Activated CD8-positive, alpha-beta T cell treated with anti-CD3 and anti-CD28 coated beads, Interleukin-2, amount 10 ng/mL, durations not matched to agents 7 days and 5 days (primary cell): Measurements from ENCODE around the gene RARS2. TPM values are rescaled to one million over a fixed set of nuclear protein-coding genes. Genes with fewer than 3 reads are reported as not detected.
A peak's percentile ranks its signal among the peaks of the same experiment; 100 is the strongest.

Experiments
- ATAC-seq: fragments of 150-1000 bp; cut with Tn5 transposase; one replicate; pipeline ENCODE4 v1.10.0; 2021; ENCODE audit warnings: moderate library complexity
- CTCF ChIA-PET: fragments of 350-600 bp; sonication (Branson Sonifier 250); formaldehyde crosslinking; loops from one replicate; lab custom pipeline; 2021; ENCODE audit warnings: antibody characterized with exemption; lab: Charles Lee
- POLR2A ChIA-PET: fragments of 350-600 bp; sonication (Branson Sonifier 250); formaldehyde crosslinking; loops from one replicate; lab custom pipeline; 2021; ENCODE audit warnings: antibody characterized with exemption; lab: Charles Lee
- DNase-seq: peaks from one replicate; pipeline ENCODE4 v3.0.0-alpha.2; 2020
- H3K27ac Mint-ChIP-seq: one replicate; pipeline ENCODE4 v1.8.0; 2021; ENCODE audit warnings: mild to moderate bottlenecking, mixed read lengths
- H3K27me3 Mint-ChIP-seq: one replicate; pipeline ENCODE4 v1.8.0; 2021; ENCODE audit warnings: low read depth, mixed read lengths
- H3K36me3 Mint-ChIP-seq: one replicate; pipeline ENCODE4 v1.8.0; 2021; ENCODE audit warnings: low read depth, mixed read lengths
- H3K4me1 Mint-ChIP-seq: one replicate; pipeline ENCODE4 v1.8.0; 2021; ENCODE audit warnings: low read depth, mixed read lengths
- H3K4me3 Mint-ChIP-seq: one replicate; pipeline ENCODE4 v1.8.0; 2021; ENCODE audit warnings: mild to moderate bottlenecking, mixed read lengths
- H3K9me3 Mint-ChIP-seq: one replicate; pipeline ENCODE4 v1.8.0; 2022; ENCODE audit warnings: mixed read lengths; ENCODE audit not compliant: insufficient read depth
- total RNA-seq, 2 experiments: library from RNA; stranded (reverse); gene quantifications; one replicate each; pipeline ENCODE4 v1.2.3, GENCODE V29; 2021

Gene RARS2, protein sequence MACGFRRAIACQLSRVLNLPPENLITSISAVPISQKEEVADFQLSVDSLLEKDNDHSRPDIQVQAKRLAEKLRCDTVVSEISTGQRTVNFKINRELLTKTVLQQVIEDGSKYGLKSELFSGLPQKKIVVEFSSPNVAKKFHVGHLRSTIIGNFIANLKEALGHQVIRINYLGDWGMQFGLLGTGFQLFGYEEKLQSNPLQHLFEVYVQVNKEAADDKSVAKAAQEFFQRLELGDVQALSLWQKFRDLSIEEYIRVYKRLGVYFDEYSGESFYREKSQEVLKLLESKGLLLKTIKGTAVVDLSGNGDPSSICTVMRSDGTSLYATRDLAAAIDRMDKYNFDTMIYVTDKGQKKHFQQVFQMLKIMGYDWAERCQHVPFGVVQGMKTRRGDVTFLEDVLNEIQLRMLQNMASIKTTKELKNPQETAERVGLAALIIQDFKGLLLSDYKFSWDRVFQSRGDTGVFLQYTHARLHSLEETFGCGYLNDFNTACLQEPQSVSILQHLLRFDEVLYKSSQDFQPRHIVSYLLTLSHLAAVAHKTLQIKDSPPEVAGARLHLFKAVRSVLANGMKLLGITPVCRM
- total RNA-seq, result 10 to 100 TPM; 20.6 to 21.4 TPM

DNA sequence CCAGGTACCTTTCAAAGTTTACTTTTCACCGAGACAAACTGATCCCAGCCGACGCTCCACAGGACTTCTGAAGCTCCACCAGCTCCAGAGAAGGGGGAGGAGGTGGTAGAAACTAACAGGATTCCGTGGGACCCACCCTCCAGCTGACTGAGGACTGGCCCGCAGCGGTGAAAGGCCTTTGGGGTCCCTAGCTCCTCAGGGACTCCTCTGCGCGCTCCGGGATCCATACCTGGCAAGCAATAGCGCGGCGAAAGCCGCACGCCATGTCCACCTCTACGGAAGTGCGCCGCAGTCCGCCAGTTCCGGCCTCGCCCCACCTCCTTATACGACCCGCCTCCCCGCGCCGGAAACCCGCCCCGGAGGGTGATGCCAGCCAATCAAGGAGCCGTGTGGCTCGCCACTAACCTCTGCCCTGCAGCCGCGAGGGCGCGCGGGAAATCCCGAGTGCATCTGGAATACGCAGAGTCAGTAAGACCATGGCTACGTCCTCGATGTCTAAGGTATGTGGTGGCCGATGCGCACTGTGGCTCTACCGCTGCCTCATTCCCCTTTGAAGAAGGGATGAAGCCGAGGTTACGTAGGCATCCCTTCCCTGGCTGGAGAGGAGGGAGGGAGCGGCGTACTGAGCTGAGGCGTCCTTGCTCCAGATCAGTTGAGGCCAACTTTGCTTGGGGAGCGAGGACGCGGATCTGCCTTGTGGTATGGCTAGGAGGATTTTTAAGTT lies at the start of gene RARS2, which contains the start of gene ORC3:
Gene RARS2 (minus strand): TSS at position 295 of the 724 bp plus-strand sequence. CDS start 30 bp downstream, at position 265.
Gene ORC3 (plus strand): TSS at position 443 of the 724 bp plus-strand sequence. CDS start 34 bp downstream, at position 477.
- ATAC-seq (peak; percentile 99), DNase-seq (peak; percentile 95)
- no peaks in the 10 kb centered on the region for H3K27me3 Mint-ChIP-seq
- ChIA-PET CTCF (interaction anchor here (0.7 to 1.1 kb wide), 3 partner anchors 8 to 112 kb away, joined by 3 to 4 read pairs (median 3); partner anchors contain the start of gene AKIRIN2), POLR2A (interaction anchor here (0.6 to 3.0 kb wide), 12 partner anchors 9 to 1947 kb away, joined by 3 to 17 read pairs (median 4); partner anchors contain the start of genes AKIRIN2, SLC35A1 and SYNCRIP)
- H3K9me3 Mint-ChIP-seq, result no peaks in the 10 kb centered on the region
- peaks cover 41% of the 10 kb centered on the region for H3K4me1 Mint-ChIP-seq
- peak within 1 kb of the TSS; percentile 85 for H3K27ac Mint-ChIP-seq
- H3K4me3 Mint-ChIP-seq, result peak within 1 kb of the TSS; percentile 83
- H3K36me3 Mint-ChIP-seq, result peaks cover 29% of the 10 kb centered on the region

DNA sequence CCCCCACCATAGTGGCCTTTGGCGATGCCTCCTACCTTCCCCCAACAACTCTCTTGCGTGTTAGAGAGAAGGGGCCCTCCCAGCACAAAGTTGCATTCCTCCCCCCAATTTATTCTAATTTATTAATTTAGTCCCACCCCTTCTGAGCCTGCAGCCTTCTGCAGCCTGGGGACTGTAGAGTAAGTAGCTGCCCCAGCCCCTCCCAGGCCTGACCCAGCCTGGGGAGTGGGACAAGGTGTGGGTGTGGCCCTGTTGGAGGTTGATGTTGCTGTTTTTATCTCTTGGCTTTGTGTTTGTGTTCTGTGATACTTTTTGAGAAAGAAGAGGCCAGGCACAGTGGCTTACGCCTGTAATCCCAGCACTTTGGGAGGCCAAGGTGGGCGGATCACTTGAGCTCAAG lies 49.6 kb upstream of the RARS2 start:
- ChIA-PET CTCF (no interaction called here), POLR2A (no interaction called here)
- H3K27me3 Mint-ChIP-seq, result no peaks in the 10 kb centered on the region
- H3K9me3 Mint-ChIP-seq, result no peaks in the 10 kb centered on the region
- H3K4me3 Mint-ChIP-seq, result no peak overlapping the region
- H3K4me1 Mint-ChIP-seq, result peaks cover 9% of the 10 kb centered on the region
- no peak for DNase-seq
- no peak for ATAC-seq
- H3K36me3 Mint-ChIP-seq, result peaks cover 22% of the 10 kb centered on the region
- H3K27ac Mint-ChIP-seq, result no peak overlapping the region

DNA sequence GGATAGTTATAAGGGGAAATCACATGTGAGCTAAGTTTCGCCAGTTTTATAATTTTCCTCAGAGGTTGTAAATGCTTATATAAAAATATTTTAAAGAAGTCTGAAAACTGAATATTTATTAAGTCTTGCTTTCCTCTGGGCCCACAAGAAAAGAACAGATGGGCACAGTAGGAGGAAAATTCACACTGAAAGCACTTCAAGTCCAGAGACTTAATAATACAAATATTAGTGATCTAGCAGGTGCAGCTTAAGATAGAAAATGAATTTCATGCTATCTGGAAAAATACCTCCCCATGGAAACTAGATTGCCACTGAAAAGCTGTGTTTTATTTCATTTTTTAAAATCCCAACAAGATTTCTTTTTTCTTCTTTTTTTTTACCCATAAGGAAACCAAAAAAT lies 47.3 kb upstream of the RARS2 start:
- Mint-ChIP-seq H3K4me1 (peaks cover 9% of the 10 kb centered on the region), H3K36me3 (peaks cover 27% of the 10 kb centered on the region), H3K4me3 (no peak overlapping the region), H3K9me3 (no peaks in the 10 kb centered on the region), H3K27ac (no peak overlapping the region), H3K27me3 (no peaks in the 10 kb centered on the region)
- CTCF ChIA-PET, result no interaction called here
- ATAC-seq (no peak), DNase-seq (no peak)
- POLR2A ChIA-PET, result no interaction called here

DNA sequence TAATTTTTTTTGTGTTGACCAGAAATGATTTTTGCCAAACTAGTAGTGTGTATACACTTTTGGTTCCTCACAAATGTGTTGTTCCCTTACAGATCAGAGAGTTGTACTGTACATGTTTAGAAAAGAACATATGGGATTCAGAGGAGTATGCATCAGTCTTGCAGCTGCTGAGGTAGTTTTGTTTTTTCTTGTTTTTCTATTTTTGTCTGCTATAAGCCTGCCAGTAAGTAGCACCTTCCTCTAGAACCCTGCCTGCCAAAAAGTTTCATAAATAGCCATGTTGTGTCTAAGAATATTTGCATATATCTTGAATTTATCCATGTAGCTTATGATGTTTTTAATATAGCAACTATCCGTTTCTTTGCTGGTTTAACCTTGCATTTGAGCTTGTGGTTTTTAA lies 46.5 kb upstream of the RARS2 start:
- Mint-ChIP-seq H3K4me1 (peaks cover 8% of the 10 kb centered on the region), H3K27ac (no peak overlapping the region), H3K4me3 (no peak overlapping the region), H3K27me3 (no peaks in the 10 kb centered on the region), H3K9me3 (no peaks in the 10 kb centered on the region), H3K36me3 (peaks cover 26% of the 10 kb centered on the region)
- POLR2A ChIA-PET, result interaction anchor here (0.6 kb wide), 1 partner anchor 142 kb away, joined by 3 read pairs; no protein-coding TSS in a partner anchor
- ATAC-seq (no peak), DNase-seq (no peak)
- CTCF ChIA-PET, result no interaction called here

DNA sequence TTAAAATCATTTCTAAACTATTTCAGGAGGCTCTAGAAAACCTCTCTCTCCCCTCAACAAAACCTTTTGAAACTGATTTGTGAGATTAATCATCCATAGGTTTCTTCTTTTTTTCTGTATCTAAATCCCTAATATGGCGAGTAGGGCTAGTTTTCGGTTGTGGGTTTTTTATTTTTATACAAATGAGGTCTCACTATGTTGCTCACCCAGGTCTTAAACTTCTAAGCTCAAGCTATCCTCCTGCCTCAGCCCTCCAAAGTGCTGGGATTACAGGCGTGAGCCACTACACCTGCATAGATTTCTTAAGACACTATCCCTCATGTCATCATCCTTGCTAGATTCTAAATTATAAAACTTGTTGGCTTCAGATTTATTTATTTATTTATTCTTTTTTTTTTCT lies 44.1 kb upstream of the RARS2 start:
- DNase-seq (no peak), ATAC-seq (no peak)
- ChIA-PET CTCF (no interaction called here), POLR2A (no interaction called here)
- peaks cover 23% of the 10 kb centered on the region for H3K36me3 Mint-ChIP-seq
- H3K27ac Mint-ChIP-seq, result no peak overlapping the region
- no peaks in the 10 kb centered on the region for H3K4me1 Mint-ChIP-seq
- no peak overlapping the region for H3K4me3 Mint-ChIP-seq
- H3K9me3 Mint-ChIP-seq, result no peaks in the 10 kb centered on the region
- H3K27me3 Mint-ChIP-seq, result no peaks in the 10 kb centered on the region

DNA sequence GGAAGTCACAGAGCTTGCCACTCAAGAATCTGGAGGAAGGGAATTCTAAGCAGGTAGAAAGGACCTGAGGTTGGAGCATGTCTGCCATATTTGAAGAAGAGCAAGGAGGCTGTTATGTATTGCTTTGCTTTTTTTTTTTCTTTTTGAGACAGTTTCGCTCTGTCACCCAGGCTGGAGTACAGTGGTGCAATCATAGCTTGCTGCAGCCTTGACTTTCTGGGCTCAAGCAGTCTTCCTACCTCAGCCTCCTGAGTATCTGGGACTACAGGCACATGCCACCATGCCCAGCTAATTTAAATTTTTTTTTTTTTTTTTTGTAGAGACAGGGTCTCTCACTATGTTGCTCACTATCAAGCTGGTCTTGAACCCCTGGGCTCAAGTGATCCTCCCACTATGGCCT lies 41.0 kb upstream of the RARS2 start:
- Mint-ChIP-seq H3K4me3 (no peak overlapping the region), H3K4me1 (no peaks in the 10 kb centered on the region), H3K9me3 (no peaks in the 10 kb centered on the region), H3K36me3 (peaks cover 16% of the 10 kb centered on the region), H3K27ac (no peak overlapping the region), H3K27me3 (no peaks in the 10 kb centered on the region)
- DNase-seq, result no peak
- no peak for ATAC-seq
- CTCF ChIA-PET, result no interaction called here
- POLR2A ChIA-PET, result no interaction called here

DNA sequence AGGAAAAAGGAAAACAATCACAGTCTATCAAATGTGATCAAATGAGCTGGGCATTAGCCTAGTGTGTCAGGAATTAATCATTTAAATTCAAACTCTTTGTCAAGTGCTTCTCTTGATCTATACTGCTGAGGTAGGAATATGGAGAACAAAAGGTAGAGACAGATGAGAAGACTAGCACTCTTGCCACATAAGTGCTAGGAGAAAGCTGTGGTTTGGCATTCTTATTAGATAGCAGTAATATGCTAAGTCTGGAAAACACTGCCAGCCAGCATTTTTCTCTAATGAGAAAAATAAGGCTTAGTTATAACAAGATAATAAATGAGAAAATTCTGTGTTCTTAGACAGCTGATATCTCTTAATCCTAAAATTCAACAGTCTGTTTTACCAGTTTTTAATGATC lies 39.1 kb upstream of the RARS2 start:
- ChIA-PET POLR2A (no interaction called here), CTCF (no interaction called here)
- ATAC-seq, result no peak
- Mint-ChIP-seq H3K27ac (no peak overlapping the region), H3K4me3 (no peak overlapping the region), H3K36me3 (peaks cover 26% of the 10 kb centered on the region), H3K27me3 (no peaks in the 10 kb centered on the region), H3K9me3 (no peaks in the 10 kb centered on the region), H3K4me1 (no peaks in the 10 kb centered on the region)
- DNase-seq, result no peak

DNA sequence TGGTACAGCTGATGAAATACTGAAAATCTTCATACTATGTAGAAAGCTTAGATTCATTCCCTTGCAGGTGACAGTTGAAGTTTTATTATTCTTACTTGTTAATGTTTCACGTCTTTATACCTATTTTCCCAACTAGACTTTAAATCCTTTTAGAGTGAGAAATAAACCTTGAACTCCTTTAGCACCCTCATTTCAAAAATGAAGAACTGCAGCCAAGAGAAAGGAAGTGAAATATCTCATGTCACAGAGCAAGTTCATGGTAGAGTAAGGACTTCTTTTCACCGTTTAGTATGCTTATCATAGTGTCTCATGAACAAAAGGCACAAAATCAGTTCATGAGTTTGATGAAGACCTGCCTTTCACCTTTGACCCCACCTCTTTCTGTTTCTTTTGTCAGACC lies 38.6 kb upstream of the RARS2 start:
- no peak overlapping the region for H3K27ac Mint-ChIP-seq
- CTCF ChIA-PET, result no interaction called here

DNA sequence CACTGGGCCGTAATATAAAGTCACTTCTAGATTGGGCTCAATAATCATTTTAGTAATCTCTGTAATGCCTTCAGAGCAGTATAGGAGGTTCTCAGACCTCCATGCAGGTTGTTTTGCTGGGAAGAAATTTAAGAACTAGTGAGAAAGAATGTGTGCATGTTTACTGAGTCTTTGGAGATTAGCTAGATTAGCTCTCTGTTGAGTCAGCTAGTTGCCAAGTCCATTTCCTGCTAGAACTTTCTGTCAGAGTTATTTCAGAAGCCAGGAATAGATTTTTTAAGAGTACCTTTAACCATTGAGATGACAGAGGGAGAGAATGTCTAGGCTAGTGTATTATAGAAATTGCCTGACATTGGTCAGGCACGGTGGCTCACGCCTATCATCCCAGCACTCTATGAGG lies 33.5 kb upstream of the RARS2 start:
- CTCF ChIA-PET, result no interaction called here
- no peak for ATAC-seq
- H3K36me3 Mint-ChIP-seq, result peaks cover 26% of the 10 kb centered on the region

More for the DNA sequence above, 38.6 kb upstream of the RARS2 start:
- Mint-ChIP-seq H3K9me3 (no peaks in the 10 kb centered on the region), H3K27me3 (no peaks in the 10 kb centered on the region), H3K36me3 (peaks cover 26% of the 10 kb centered on the region), H3K4me3 (no peak overlapping the region), H3K4me1 (no peaks in the 10 kb centered on the region)
- POLR2A ChIA-PET, result no interaction called here
- ATAC-seq (no peak), DNase-seq (no peak)

DNA sequence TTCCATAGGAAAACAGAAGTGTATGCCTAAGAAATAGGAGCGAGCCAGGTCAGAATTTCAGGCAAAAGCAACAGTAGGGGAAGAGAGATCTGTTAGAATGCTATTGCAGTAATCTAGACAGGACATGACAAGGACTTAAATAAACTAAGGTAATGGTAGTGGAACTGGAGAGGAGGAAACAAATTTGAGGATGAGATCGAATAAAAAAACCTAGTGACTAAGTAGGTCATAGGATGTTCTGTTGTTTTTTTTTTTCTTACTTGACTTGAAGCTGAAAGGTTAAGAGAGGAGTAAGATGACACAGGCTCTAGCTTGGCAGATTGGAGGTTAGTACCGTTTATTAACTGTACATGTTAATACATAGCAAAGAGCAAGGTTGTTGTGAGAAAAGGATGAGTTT lies 28.7 kb upstream of the RARS2 start:
- Mint-ChIP-seq H3K9me3 (no peaks in the 10 kb centered on the region), H3K4me1 (peaks cover 5% of the 10 kb centered on the region), H3K27ac (no peak overlapping the region), H3K4me3 (no peak overlapping the region), H3K36me3 (peaks cover 28% of the 10 kb centered on the region), H3K27me3 (no peaks in the 10 kb centered on the region)
- ChIA-PET POLR2A (interaction anchor here (0.5 kb wide), 1 partner anchor 1460 kb away, joined by 5 read pairs; no protein-coding TSS in a partner anchor), CTCF (no interaction called here)
- DNase-seq (no peak), ATAC-seq (no peak)

More for the DNA sequence above, 33.5 kb upstream of the RARS2 start:
- H3K4me1 Mint-ChIP-seq, result peaks cover 5% of the 10 kb centered on the region
- no peak overlapping the region for H3K27ac Mint-ChIP-seq
- no peak overlapping the region for H3K4me3 Mint-ChIP-seq
- DNase-seq, result no peak
- POLR2A ChIA-PET, result no interaction called here
- H3K27me3 Mint-ChIP-seq, result no peaks in the 10 kb centered on the region
- no peaks in the 10 kb centered on the region for H3K9me3 Mint-ChIP-seq

DNA sequence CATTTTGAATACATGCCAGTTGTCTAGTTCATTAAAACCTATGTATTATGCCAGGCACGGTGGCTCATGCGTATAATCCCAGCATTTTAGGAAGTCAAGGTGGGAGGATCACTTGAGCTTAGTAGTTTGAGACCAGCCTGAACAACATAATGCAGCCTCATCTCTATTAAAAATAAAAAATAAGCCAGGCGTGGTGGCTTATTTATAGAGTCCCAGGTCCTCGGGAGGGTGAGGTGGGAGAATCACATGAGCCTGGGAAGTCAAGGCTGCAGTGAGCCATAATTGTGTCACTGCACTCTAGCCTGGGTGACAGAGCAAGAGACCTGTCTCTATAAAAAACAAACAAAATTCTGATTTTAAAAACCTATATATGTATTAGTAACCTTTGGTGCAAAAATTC lies 27.6 kb upstream of the RARS2 start:
- CTCF ChIA-PET, result no interaction called here
- H3K36me3 Mint-ChIP-seq, result peaks cover 35% of the 10 kb centered on the region
- POLR2A ChIA-PET, result no interaction called here
- peaks cover 3% of the 10 kb centered on the region for H3K4me1 Mint-ChIP-seq
- no peaks in the 10 kb centered on the region for H3K27me3 Mint-ChIP-seq
- DNase-seq, result no peak
- no peak overlapping the region for H3K4me3 Mint-ChIP-seq
- no peak overlapping the region for H3K27ac Mint-ChIP-seq
- no peak for ATAC-seq
- H3K9me3 Mint-ChIP-seq, result no peaks in the 10 kb centered on the region
